NCI-H1436 treated with DMSO at 0.1 percent for 48 hours (cell line): Measurements from ENCODE around the gene CPVL.

ENCODE experiments used
- DNase-seq: peaks from one replicate; lab custom pipeline; 2025; lab: John Stamatoyannopoulos, UW

The CPVL gene

DNA sequence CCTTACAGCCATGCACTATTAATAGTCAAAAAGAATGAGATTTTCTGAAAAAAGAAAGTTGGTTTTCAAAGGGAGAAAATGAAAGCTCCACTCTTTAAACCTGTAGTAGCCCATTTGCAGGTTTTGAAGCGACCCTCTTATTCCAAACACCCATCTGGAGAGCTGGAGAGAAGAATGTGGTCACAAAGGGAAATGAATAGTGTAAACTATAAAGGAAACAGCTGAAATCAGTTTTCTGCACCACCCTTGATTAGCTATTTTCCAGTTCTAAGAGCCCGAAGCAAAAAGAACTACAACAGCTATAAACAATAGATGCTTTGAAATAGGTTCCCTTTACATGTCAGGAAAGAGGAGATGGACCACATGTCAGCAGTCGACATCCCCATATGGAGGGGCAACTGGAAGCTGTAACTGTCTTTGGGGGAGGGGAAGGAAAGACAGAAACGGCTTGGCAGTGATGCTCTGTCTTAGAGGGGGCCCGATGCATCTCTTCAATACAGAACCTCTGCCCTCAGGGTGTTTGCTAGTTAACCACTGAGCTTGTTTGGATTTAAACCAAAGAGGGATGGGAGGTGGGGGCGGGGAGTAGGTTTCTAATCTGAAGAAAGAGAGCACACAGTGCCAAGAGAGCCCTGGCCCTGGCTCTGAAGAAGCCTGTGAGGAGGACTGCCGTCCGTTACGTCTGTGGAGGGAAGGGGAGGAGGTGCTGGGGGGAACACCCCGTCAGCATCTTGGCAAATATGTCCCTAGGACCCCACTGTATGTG, 55.3 kb downstream of the CPVL start:
- DNase-seq, result no peak

DNA sequence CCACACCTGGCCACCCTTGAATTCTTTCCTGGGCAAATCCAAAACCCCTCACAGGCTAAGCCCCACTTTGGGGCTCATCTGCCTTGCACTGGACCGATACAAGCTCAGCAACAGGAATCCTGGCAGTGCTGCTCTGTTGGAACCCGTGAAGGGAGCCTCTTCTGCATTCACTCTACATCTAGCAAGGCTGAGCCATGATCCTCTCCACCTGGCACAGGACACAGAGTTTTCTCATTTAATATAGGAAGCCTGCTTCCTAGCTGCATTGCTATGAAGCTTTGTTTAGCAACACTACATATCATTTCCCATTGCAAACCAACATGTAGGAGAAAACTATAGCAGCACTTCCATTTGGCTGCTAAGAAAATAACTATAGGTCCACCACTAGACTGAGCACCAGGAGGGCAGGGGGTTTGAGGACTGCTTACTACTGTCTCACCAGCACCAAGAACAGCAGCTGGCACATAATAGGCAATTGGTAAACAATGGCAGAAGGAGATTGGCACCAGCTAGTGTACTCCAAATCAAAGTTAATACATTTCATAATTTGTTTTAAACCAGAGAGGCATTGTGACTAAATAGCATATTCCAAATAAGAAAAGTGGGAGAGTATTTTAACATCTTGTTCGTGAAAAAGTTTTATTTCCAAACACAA, 56.1 kb downstream of the CPVL start:
- DNase-seq, result no peak

DNA sequence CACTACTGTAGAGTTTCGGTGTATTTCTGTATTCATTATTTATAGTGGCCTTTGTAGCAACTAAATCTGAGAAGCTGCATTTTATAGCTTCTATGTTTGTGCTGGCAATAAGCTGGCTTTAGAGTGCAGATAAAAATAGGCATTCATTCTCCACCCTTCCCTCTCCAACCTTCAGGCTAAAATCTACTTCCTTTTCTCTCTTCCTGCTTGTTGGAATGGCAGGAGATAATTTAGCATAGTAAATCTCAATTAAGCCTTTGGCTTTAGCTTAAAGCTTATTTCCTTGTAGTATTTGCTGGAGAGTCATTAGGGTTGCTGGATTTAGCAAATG, 58.5 kb downstream of the CPVL start:
- no peak for DNase-seq

DNA sequence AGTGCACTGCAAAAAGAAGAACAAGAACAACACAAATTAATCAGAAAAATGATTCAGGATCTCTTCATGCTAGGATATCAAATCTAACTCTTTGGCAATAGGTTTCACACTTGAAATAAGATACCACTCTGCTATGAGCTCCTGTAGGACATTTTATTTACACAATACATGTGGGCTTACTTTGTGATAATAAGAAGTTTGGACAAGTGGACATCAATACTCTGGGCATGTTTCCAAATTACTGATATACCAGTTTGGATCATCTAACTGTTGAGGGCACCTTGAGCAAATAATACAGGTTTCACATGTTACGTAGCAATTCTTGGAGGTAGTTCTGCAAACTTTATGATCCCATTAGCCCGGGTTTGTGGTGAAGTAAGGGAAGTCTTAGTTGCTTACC, 59.8 kb downstream of the CPVL start:
- DNase-seq, result no peak

DNA sequence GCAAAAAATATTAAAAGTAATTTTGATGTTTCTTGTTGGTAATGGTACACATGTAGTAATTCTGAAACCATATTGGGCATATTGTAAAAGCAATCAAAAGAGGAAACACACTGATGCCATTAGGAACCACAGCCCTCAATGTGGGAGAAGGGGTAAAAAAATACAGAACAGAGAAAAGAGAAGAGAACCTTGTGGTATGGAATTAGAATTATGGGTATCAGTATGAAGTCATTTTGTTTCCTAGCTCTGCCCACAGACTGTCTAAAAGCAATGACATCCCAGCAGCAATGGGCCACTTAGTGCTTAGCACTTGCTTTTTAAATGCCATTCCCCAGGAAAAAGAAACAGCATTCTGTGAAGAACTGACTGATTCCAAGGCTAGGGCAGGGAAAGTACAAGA, 61.5 kb downstream of the CPVL start:
- DNase-seq, result no peak

DNA sequence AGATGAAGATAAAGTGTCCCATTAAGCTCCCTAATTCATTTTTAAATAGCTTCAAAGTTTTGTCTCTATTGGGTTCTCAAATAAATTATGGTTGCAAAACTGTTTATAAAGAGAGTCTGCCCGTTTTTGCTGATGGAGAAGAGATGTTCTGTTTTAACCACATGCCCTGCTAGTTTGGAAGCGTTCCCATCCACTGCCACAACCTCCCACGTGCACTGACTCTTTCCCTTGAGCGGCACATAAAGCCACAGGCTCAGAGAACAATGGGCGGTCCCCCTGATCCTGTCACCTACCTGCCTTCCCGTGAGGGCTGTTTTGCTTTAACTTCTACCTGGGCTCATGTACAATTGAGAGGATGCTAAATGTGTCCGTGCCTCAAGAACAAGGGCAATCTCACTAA, 65.5 kb downstream of the CPVL start:
- DNase-seq, result no peak

DNA sequence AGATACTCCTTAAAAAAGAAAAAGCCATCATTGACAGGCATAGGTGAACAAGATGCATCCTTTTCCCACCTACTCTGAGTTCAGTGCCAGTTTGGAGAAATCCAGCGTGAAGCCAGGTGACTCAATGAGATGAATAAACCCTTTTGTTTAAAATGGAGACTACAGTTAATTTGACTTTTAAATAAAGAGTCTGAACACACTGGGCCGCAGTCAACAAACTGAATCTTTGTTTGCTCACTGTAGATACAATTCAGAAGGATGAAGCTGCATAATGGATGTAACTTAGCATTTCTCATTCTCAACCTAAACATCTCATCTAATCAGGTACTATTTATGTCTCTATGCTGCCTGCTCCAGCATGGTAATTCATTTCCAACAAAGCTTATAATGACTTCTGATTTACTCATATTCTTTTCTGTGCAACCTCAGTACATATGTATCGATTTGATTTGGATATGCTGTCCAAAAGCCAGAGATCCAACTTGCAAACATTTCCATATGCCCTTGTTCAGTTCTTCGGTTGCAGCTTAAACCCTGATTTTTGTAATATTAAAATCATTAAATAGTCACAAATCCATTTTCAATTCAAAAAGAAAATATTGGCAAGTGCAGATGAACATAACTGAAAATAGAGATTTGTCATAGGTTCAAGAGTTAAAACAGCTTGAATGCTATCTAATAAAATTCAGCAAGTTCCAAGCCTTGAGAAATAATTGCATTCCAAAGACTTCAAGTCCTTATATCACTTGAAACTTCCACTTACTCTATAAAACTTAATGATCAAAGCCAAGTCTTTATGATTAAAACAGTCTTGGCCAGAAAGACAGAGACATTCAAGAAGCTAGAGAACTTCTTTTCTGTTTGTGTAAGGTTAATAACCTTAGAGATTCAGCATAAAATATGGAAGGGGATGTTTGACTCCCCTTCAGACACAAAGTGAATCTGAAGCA, 67.8 kb downstream of the CPVL start:
- peak; percentile 52 for DNase-seq

DNA sequence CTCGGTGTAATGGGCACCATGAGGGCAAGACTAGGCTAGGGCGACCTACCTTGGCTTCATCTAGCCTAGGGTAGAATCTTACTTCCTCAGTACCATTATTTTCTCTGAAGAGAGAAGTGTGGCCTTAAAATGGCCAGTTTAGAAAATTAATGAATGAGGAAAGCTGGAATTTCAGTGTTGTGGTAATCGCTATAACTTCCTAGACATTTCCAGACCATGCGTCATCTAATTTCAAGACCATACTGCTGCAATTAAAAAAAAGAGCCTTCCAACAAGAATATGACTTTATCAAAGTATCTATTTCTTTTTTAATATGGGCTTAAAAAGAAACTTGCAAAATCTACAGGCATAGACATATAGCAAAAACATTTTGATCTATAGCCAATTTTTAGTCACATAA, 68.5 kb downstream of the CPVL start:
- DNase-seq, result no peak

DNA sequence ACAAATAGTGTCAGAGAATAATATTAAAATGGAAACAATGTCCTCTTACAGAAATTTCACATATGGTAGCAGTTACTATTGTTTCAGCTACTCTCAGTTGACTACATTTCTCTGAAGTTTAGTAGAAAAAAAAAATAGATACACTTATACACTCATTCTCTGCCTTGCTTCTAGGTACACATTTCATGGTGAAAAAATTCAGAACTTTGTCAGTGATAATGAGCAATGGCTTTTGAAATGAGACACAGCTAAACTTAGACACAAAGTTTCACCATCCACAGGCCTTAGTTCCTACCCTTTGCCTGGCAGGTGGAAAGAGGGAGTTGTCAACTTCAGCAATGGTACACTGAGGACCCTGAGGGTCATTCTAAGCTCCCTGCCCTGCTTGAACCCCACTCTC, 69.2 kb downstream of the CPVL start:
- no peak for DNase-seq

DNA sequence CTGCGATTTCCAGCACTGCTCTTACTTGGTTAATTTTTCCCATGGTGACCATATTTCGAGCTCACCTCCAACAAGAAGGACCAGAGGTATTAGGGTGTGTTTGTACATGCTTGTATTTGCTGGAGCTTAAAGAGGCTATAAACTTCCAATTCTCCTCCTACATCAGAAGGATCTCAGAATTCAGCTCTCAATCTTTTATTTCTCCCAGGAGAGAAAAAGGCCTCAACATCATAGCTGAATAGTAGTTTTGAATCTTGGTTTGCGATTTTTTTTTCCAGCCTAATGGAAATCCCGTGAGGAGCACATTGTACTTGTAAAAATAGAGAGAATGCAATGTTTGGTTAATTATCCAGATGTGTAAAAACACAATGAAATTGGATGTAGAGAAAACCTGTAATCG, 69.7 kb downstream of the CPVL start:
- no peak for DNase-seq

DNA sequence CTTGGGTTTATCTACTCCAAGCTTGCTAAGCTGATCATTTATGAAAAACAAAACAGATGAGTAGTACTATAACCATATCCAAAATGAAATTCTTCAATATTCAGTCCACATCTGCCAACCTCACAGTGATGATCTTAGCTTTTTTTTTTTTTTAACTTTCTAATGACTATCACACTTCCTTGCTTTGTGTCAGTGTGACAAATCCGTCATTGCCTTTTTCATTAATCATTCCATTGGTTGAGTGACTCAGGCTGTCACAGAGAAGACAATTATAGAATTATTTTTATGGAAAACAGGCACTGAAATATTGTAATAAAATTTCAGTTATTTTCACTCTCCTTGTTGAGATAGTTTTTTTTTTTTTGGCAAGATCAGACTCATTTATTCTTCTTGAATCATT, 70.7 kb downstream of the CPVL start:
- DNase-seq, result no peak

DNA sequence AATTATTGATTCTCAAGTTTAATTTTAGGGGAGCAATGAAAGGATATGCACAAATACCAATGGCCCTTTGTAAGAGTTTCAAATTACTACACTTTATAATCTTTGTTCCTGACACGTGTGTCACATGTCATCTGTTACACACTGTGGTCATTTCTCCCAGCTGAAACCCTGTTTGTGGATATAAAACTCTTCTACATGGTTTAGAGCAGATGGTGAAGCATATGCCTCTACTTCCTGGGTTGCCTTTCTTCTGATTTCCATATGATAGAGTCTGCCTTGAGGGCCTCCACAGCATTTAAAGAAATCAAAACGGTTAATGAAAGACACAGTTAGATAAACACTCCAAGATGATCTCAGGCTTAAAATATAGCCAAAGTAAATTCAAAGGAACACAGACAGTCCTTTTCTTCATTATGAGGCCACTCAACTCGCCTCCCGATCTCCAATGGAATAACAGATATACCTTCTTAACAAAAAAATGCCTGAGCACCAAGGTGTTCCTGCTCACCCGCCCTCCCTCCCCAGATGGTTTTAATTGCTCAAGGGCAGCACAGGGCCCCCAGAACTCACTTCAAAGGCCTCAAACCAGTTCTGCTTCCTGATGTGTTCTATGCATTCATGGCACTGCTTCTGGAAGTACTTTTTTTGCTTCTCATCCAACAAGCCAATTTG, 75.0 kb downstream of the CPVL start:
- no peak for DNase-seq

DNA sequence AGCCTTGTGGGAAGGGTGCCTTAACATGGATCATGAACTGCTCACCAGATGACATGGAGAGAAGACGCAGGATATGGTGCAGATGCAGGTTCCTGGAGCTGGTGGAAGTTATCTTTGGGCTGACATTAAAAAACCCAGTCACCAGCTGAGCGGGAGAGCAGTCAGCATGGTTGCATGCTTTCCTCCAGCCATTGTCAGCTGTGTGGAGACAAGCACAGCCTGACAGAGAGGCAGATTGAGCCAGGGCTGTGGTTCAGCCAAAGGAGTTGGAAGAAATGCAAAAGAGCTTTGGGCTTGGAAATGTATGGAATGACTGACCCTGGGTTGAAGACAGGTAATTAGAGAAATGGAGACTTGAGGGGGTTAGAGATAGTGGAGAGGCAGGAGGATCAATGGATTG, 79.7 kb downstream of the CPVL start:
- no peak for DNase-seq

DNA sequence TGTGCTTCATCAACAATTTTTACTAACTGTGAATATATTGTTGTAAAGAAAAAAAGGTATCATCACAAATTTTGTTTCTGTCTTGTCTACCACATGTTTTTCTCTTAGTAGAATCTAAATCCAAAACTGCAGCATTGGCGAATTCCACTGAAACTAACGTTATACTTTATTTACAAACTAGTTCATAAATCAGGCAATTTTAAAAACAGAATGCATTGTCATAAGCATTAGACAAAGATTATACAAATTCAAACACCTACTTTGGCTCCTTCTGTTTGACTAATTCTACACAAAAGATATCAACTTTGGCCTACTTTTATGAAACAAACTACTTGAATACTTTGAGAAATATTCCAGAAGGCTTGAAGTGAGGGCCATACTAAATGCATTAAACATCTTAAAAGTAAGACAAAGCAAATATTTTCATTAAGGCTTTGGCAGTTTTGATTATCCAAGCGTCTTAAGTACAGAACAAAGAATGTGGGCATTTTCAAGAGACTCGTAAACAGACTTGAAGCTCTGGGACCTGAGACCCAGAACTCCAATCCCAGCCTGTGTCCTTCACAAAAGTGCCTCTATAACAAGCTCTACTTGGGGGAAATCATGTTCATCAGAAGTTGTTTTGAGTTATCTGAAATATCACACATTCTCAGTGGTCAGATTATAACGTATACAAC, 81.0 kb downstream of the CPVL start:
- no peak for DNase-seq

DNA sequence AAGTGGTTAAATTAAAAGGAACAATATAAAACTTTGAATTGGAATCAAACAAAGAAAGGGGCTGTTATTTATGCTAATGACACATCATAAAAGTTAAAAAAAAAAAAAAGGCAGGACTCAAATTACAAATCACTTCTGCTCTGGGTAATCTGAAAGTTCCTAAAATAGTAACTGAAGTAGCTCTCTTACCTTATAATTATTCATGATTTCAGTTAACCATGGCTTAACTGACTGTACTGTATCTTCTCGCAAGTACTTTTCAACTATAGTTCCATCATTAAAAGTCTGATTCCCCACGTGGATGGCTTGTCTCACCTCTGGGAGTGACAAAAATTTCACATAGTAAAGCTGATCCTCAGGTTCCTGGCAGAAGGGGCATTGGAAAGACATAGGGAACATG, 82.5 kb downstream of the CPVL start:
- DNase-seq, result no peak

DNA sequence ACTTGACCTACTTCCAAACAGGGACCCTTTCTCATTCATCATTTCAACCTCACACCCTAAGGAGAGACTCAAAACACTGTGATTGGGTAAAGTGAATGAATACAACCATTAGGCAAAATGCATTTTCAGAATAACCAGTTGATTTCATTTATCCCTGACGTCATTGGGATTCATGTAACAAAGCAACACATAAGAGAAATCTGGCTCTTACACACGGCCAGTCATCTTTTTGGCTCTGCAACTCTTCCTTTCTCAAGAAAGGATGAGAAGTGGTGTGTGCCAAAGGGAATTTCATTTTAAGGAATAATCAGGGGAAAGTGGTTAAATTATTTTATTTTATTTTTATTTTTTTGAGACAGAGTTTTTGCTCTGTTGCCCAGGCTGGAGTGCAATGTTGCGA, 83.1 kb downstream of the CPVL start:
- no peak for DNase-seq

DNA sequence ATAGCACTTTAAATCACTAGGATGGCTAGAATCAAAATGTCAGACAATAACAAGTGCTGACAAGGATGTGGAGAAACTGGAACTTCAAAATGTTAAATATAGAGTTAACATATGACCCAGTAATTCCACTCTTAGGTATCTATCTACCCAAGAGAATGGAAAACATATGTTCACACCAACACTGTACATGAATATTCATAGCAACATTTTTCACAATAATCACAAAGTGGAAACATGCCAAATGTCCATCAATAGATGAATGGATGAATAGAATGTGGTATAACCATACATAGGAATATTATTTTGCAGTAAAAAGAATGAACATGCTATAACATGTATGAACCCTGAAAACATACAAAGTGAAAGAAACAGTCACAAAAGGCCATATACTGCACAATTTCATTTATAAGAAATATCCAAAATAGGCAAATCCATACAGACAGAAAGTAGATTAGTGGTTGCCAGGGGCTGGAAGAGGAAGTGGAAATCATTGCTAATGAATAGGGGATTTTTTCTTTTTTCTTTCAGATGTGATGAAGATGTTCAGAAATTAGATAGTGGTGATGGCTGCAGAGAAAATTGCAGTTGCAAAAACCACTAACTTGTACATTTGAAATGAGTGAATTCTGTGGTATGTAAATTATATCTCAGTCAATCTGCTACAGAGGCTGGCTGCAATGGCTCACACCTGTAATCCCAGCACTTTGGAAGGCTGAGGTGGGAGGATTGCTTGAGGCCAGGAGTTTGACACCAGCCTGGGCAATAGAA, 93.0 kb downstream of the CPVL start:
- no peak for DNase-seq

DNA sequence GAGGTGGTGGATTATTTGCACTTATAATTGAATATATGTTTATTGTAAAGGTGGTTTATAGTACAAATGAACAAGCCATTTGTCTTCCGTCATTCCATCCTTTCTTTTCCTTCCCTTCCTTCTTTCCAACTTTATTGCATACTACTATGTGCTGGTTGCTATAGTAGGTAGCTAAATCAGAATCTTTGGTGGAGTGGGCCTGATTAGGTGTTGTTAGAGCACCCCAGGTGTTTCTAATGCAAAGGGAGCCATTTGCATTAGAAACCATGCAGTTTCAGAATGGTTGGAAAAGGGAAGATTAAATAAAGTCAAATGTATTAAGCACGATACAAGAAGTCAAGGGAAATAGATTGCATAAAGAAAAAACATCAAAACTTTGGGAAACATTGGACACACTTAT, 99.4 kb downstream of the CPVL start:
- no peak for DNase-seq

DNA sequence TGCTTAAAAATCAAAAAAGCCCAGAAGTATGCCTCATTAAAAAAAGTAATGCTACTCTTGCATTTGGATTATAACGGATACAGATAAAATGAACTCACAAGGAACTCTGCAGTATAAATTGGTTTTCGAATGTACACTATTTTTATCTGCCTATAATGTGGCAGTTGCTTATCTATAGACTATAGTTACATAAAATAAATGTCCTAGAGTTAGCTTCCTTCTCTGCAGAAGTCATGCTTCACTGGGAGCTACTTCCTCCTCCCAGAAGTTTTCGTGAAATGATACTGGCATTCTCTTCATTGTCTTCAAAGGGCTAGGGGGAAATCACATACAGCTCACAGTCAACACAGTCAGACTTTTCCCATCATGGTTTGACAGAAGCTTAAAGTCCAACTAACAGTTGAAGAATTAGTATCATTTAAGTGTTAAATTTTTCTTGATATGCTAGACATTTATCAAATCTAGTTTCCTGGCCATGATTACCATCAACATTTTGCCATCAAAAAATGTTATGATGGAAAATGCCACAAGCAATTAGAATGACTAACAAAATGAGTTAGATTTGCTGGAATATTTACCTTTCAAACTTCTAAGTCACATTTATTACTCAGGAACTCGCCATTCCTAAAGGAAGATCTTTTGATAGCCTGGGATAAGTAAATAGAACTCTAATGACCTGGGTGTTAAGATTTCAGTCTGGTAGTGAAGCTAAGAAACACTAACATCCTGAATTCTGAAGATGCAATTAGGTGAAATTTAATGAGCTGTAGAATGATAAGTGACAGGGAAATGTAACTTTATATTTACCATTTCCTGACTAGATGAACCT, 100.9 kb downstream of the CPVL start:
- DNase-seq, result no peak

DNA sequence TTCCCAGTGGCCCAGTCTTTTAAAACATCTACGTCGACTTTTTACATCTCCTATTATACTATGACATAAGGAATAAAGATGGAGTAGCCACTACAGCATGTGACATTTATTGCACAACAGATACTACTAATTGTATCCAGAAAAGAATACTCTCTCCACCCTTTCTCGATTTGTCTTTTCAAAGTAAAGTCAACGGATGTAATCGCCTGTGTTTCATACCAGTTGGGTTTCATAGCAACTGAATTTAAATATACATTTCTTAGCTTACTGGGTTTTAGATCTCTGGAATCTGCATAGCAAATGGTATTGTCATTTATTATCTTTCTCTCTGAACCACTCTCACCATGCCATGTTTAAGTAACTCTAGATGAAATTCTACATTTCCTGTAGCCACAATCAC, 101.8 kb downstream of the CPVL start:
- DNase-seq, result no peak
